ENCODE results near the gene MAX.
"Not testable (repeated sequence)": the region's sequence is repeated elsewhere in the genome, so short reads cannot be mapped to it uniquely, and the experiment has no call there.

MAX gene

DNA sequence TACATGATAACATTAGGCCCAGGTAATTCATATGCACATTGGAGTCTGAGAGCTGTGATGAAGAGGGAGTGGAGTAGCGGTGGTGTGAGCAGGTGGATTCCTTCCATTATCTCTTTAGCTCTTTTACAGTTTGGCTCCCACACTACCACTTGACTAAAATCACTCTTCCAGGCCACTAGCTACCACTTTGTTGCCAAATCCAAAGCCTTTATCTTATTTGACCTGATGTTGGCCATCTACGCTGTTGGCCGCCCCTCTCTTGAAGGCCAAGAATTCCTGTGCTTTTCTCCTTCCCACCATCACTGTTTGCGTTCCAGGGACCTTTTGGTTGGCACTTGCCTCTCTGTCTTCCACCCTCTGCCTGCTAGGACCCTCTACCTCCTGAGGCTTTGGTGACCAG is 4.0 kb upstream of the MAX start:
- DNase-seq (ENCODE audit: low read depth in 4 of 4, low spot score in 1 of 4), result no peak

DNA sequence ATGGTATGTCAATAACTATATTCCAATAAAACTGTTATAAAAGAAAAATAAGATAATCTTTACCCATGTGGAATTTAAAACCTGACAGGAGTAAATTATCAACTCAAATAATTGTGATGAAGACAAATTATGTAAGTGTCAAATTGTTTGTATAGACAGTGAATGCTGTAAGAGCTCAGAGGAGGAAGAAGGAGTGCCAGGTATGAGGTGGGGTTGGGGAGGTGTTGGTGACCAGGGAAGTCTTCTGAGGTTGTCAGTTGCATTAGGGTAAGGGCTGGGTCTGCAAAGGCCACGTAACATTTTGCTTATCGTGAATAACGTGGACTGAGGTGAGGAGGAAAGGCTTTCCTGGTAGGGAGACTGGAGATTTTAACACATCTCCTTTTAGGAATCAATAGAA is 2.5 kb upstream of the MAX start:
- DNase-seq (ENCODE audit: low read depth in 4 of 4, low spot score in 1 of 4), result no peak

DNA sequence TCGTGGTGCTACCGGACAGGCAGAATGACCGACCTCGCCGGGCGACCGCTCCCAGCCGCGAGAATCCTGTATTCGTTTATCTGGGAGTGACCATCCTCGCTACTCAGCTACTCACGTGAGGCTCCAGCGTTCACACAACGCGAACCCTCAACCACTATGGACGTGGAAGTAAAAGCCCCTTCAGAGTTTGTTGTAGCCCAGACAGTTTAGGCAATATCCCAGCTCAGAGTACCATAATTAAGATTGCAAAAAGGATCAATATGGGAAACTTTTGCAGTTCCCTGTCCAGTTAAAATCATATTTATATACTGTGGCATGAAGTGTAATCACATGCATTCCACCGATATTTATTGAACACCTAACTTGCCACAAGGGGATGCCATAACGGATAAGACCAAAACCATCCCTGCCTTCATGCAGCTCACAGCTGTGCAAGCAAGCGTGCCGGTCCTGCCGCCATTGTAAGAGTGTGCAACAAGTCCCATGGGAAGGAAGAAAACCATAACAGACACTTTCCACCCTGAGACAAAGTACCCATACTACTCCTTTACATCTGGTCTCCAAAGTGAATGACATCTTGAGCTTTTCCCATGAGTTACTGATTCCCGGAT is 938 bp upstream of the MAX start:
- no peak for DNase-seq (ENCODE audit: low read depth in 4 of 4, low spot score in 1 of 4)

DNA sequence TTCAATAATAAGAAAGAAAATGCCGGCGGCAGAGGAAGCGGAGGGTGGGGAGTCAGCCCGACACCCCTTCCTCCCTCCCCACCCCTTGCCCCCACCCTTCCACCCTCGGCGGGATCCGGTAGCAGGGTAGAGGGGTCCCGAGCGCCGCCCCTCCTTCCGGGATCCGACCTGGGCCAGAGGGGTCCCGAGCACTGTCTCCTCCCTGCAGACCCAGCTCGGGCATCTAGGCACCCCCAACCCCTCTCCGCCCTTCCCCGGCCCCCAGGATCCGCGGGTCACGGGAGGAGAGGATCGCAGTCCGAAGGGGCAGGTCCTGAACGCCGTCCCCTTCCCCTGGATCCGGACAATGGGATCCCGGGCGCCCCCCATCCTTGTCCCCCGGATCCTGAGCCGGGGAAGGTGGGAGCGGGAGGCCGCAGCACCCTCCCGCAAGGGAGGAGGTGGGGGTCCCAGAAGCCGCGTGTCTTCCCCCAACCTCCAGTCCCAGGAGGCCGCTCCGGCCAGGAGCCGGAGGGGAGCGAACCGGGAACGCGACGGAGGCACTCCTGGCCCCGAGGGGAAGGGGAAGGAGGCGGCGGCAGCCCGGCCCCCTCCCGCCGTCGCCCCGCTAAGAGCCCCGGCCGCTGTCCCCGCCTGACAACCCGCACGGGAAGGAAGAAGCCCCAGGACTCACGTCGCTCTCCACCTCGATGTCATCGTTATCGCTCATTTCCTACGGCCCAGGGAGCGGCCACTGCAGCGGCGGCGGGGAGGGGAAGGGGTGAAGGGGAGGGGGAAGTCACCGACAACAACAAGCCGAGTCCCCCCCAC is 481 bp downstream of the MAX start:
- DNase-seq (ENCODE audit: low read depth in 4 of 4, low spot score in 1 of 4), result peak in 1 of 4 experiments; percentile 18

DNA sequence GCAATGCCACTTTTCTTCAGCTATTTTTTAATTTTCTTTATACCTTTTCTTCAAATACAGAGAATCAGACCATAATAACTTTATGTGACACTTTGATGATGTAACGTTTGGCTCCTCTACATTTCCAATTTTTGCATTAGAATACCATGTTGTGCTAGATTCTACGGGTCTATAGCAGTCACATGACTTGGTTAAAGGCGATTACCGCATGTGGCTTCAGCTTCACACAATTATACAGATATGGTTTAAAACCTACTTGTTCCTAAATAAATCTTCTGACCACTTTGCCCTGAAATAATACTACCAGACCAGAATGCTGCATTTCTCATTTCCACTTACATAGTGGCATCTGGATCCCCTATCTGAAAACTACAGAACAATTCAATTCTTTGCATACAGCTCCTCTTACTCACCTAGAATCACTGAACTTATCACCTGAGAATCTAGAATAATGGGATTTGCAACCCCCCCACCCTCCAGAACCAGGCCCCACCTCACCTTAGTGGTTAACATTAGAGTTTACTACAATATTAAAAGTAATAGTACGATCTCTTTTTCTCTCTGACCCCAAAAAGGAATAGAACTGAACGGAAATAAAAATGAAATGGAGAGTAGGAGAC is 1.3 kb downstream of the MAX start:
- DNase-seq (ENCODE audit: low read depth in 4 of 4, low spot score in 1 of 4), result no peak

DNA sequence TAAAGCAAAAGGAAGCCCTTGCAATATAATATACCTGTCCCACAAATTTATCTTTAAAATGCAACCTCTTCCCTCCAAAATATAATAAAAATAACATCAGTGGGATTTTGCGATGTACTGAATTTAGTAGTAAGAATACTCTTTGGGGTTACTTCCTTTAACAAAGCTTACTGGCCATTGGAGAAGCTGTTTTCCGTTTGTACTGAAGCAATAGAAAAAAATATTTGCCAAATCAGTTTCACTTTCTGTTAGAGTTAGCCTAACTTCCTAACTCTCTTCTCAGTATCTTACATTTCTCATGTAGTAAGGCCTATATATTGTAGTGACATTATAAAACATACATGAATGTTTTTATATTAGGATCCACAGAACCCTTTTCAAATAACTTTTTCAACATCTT is 3.7 kb downstream of the MAX start:
- DNase-seq (ENCODE audit: low read depth in 4 of 4, low spot score in 1 of 4), result no peak

DNA sequence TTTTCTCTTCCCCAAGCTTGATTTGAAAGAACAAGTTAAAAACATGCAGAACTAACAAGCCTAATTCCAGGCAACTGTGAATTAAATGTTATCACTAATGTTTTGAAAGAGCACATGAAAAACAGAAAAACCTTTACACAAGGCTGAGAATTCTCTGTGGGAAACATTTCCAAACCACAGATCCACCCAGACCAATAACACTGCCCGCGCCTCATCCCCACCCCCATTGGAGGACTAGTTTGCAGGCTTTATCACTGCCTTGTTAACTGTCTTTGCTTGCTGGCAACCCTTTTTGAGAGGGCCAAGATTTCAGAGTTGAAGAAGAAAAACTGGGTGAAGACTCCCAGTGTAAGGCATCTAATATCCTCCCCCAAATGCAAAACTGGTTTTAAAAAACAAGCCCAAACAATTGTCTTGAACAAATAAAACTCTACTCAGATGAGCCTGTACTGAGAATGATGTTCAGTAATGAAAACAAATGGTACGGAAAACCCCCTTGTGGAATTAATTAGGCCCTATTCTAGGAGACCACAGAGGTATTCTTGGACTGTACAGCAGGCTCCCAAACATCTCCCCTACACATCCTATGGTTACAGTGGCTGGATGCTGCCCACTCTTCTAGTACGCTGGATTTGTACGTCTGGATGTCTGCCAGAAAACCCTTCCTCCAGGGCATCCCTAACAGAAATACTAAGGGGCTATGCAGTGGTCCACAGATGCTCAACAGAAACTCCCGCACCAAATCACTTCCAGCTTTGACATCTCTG is 5.8 kb downstream of the MAX start:
- DNase-seq (ENCODE audit: low read depth in 4 of 4, low spot score in 1 of 4), result no peak

DNA sequence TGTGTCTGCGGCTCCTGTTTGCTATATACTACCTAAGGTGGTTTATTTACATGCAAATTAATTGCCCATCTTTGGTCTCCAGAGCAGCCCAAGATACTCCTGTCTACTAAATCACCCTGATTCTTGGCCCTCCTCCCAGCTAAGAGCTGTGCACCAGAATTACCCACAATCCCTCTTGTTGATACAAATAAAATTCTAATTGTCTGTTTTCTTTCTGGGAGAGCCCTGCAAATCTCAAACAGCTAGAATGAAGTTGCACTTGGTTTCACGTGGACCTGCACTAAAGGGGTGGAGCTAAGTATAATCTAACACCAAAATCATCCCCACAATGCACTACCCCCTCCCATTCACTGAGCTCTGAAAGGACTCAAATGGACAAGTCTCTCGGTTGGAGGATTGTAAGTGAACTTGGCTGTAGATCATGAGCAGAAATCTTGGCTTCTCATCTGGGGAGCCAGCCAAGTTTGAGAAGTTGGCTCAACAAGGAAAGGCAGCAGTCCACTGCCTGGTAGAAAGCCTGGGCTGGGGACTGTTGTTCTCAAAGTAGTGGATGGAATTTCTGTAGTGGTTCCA is 6.6 kb downstream of the MAX start:
- no peak for DNase-seq (ENCODE audit: low read depth in 4 of 4, low spot score in 1 of 4)

DNA sequence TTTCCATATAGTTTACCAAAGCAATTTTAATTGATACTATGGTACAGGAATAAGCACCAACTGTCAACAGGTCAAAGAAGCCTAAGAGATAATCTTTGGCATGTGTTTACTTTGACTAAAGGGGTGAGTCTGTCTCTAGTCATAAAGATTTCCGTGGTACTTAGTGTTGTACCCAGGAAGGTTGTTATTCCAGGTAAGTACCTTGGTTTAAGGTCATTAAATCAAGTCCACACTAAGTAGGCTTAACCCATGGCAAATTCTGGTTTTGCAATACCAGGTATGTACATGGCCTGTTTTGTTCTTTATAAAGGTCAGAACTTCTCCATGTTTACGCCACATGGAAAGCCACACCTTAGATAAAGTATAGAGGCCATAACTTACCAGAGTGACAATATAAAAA is 10.0 kb downstream of the MAX start:
- DNase-seq (ENCODE audit: low read depth in 4 of 4, low spot score in 1 of 4), result no peak

DNA sequence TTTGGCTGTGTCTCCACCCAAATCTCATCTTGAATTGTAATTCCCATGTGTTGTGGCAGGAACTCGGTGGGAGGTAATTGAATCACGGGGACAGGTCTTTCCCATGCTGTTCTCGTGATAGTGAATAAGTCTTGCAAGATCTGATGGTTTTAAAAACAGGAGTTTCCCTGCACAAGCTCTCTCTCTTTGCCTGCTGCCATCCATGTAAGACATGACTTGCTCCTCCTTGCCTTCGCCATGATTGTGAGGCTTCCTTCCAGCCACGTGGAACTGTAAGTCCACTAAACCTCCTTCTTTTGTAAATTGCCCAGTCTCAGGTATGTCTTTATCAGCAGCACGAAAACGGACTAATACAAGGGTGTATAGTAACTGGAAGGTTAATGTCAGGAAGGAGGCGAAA is 14.5 kb downstream of the MAX start:
- not testable (repeated sequence) for DNase-seq (ENCODE audit: low read depth in 4 of 4, low spot score in 1 of 4)

DNA sequence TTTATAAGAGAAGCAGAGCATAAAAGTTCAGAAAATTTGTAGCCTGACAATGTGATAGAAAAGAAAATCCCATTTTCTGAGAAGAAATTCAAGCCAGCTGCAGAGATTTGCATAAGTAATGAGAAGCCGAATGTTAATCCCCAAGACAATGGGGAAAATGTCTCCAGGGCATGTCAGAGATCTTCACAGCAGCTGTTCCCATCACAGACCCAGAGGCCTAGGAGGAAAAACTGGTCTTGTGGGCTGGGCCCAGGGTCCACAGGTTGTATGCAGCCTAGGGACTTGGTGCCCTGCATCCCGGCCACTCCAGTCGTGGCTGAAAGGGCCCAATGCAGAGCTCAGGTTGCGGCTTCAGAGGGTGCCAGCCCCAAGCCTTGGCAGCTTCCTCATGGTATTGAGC is 15.6 kb downstream of the MAX start:
- DNase-seq (ENCODE audit: low read depth in 4 of 4, low spot score in 1 of 4), result not testable (repeated sequence)

DNA sequence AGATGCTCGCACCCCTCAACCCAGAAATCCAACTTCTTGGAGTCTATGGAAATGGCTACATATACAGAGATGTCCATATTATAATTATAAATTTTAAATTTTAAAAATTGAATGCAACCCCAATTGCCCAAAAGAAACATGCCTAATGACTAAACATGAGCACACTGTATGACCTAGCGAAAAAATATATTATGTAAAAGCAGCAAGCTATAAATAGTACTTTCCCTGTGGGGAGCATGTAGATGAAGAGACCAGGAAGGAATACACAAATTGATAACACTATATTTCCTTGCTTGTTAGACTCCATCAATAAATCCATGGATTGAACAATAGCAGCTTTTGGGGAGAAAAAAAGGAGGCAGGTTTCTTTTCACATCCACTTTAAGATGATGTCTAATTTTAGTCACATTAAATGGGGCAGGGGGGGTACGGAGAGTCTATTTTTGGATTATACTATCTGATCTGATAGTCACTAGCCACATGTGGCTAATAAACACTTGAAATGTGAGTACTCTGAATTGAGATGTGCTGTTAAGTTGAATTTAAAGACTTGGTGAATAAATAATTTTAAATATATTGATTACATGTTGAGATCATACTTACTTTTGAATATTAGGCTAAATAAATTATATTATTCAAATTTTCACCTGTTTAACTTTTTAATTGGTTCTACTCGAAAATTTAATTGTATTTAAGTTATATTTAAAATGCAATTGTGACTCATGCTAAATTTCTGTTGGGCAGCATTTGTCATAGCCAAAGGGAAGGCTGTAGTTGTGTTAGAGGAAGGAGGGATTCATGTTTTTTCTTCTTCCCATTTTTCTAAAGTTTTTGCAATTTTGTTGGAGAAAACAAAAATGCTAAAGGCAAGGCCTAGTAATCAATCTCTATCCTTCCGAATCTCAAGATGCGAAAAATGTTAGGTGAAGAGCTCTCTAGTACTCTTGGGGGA is 17.5 kb downstream of the MAX start:
- no peak for DNase-seq (ENCODE audit: low read depth in 4 of 4, low spot score in 1 of 4)

DNA sequence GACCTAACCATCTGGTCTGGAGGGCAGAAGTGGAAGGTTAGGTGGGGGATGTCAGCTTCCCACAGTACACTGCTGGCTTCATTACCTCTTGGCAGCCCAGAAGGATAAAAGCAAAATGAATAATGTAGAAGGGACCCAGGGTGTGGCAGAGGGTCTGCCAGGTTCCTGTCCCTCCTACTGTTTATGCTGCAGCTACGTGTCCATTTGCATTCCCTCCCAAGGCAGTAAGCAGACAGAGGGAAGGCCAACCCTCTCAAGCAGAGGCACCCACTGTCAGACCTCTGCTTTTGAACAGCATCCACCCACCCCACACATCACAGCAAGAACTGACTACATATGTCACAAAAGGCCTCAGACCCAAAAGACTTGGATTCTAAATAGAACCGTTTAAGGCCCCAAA is 19.4 kb downstream of the MAX start:
- no peak for DNase-seq (ENCODE audit: low read depth in 4 of 4, low spot score in 1 of 4)

DNA sequence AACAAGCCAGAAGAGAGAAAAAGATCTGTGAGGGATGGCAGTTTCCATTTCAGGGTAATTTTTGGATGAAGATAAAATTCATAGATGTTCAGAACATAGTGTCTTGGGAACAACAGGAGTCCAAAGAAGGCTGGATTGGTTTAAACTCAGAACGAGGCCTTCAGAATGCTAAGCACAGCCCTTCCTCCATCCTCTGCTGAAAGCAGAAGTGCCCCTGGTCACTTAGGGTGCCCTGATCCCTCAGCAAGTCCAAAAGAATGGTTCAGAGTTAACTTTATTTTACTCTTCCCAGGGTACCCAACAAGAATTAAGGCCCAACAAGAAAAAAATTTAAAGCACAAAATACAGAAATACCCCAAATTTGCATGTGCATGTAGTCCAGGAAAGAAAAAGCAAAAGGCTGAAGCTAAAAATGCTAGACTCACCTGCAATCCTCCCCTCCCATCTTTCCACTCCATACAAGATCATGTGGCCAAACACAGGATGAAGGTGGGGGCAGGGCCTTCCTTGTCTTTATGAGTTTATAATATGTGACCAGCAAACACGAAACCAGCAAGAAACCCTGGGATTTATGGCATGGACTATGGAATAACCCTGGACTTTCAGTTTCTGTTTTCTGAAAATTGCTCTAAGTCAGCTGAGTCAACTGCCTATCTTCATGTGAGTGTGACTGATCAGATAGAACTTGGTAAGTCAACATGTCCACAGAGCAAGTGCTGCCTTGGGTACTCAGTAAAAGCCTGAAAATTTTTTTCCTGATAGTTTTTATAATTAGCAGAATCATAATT is 21.2 kb downstream of the MAX start:
- DNase-seq (ENCODE audit: low read depth in 4 of 4, low spot score in 1 of 4), result no peak

DNA sequence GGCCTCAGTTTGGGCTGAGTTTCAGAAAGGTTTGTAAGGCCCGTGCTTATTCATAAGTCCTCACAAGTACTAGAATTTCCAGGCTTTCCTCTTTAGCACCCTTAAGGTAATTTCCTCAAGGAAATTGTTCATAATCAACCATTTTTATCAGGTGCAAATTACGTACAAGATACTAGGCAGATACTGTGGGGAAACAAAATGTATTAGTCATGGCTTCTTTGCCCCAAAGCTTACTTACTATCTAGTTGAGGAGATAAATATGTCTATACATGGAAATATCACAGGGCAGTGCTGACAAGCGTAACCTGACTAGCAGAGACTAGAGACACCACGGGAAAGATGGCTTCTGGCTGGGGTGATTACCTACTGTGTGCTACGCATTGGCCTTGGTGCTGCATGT is 22.5 kb downstream of the MAX start:
- DNase-seq (ENCODE audit: low read depth in 4 of 4, low spot score in 1 of 4), result no peak

DNA sequence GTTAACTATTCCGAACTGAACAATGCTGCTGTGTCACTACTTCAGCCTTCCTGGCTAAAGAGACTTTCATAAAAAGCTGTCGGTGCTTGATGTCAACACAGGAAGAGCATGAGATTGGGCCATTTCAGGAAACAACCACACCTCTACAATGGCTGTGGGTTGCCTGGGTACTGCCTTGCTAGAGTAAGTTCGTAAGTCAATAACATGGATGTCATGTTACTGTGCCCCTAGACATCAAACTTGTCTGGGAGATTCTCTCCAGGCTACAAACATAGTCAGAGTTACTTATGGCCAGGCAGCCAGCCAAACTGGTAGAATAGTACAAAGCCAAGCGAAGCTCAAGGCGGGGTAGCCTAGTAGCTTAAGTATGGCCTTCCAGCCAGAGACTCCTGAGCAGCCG is 23.1 kb downstream of the MAX start:
- no peak for DNase-seq (ENCODE audit: low read depth in 4 of 4, low spot score in 1 of 4)

DNA sequence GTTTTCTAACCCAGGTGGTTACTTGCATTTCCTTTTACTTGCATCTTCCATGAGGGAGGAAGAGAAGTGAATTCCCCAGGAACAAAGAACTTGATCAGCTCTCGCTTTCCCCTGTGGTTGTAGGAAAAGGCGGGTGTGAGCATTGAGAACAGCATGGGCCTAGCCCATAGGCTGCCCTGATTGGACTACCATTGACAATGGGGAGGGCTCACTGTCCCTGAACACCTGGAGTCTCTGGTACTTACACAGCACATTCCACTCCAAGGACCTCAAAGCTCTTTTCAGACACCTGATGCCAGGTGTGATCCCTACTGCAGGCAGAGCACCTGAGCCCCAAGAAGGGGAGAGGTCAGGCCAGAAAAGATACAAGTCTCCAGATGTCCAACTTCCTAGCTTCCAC is 25.0 kb downstream of the MAX start:
- no peak for DNase-seq (ENCODE audit: low read depth in 4 of 4, low spot score in 1 of 4)

DNA sequence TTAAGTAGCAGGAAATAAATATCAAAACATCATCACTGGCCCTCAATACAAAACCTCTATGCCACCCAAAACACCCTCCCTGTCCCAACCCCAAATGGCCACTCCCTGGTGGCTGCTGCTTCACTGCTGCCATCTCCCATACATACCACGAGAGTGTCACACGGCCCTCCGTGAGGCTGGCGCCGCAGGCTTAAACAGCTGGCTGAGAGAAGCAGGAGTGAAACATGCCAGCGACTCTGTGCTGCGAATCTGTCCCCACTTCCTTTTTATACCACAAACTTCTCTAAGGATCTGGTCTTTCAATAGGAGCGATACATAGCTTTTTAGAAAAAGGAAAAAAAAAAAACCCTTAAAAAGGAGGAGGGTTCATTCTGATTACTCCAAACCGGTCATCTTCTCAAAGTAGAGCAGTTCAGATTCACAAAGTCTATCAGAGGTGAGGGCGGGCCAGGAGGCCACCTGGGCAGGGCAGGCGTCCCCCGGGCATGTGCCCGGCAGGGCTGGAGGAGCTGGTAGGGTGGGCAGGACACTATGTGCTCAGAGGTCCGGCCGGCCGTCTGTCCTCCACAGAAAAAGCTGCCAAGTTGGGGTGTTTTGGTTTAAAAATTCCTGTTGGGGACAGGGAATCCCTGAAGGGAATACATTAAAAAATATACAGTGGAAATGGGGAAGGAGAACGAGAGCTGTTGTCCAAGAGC is 26.5 kb downstream of the MAX start:
- no peak for DNase-seq (ENCODE audit: low read depth in 4 of 4, low spot score in 1 of 4)
